ENCODE results near the gene LRRC28.

- TF ChIP-seq CTCF (IDR thresholded peaks at IDR 0.05) (no peak), EP300 (IDR thresholded peaks at IDR 0.05) (no peak), POLR2A (IDR thresholded peaks at IDR 0.05) (no peak)
These were observed 40.4 kb downstream of the LRRC28 start for GRCh38 chr15:99291643-99292042.

Data from ovary (tissue), 3 donors.